Endodermal cell (in vitro differentiated cells): ENCODE results near the gene IL17RC. TPM values are rescaled to one million over a fixed set of nuclear protein-coding genes. Genes with fewer than 3 reads are reported as not detected.
"Not testable (repeated sequence)": the region's sequence is repeated elsewhere in the genome, so short reads cannot be mapped to it uniquely, and the experiment has no call there.

ENCODE experiments used
- DNase-seq: peaks from one replicate; pipeline ENCODE4 v3.0.0-alpha.2; 2017
- H3K27ac ChIP-seq: 2 replicates; pipeline ENCODE4 v1.5.1; 2013; ENCODE audit warnings: mild to moderate bottlenecking, low read depth, low read length, moderate library complexity
- H3K27me3 ChIP-seq: 2 replicates; pipeline ENCODE4 v1.6.1; 2013; ENCODE audit warnings: mild to moderate bottlenecking, low read length, moderate library complexity; ENCODE audit not compliant: insufficient read depth, control insufficient read depth, poor library complexity, severe bottlenecking
- H3K36me3 ChIP-seq: 2 replicates; pipeline ENCODE4 v1.7.0; 2013; ENCODE audit warnings: mild to moderate bottlenecking, low read length, moderate library complexity; ENCODE audit not compliant: control insufficient read depth, insufficient read depth
- H3K4me1 ChIP-seq: one replicate; pipeline ENCODE4 v1.7.0; 2013; ENCODE audit warnings: low read length; ENCODE audit not compliant: control insufficient read depth, insufficient read depth
- H3K4me3 ChIP-seq: 2 replicates; pipeline ENCODE4 v1.5.1; 2013; ENCODE audit warnings: mild to moderate bottlenecking, low read length, moderate library complexity
- H3K9ac ChIP-seq: 2 replicates; pipeline ENCODE4 v1.6.1; 2013; ENCODE audit warnings: mild to moderate bottlenecking, low read length, moderate library complexity; ENCODE audit not compliant: poor library complexity, severe bottlenecking; ENCODE audit errors: extremely low read depth
- H3K9me3 ChIP-seq: 2 replicates; pipeline ENCODE4 v1.6.1; 2013; ENCODE audit warnings: mild to moderate bottlenecking, low read length, moderate library complexity; ENCODE audit not compliant: control insufficient read depth
- H3K27ac Mint-ChIP-seq: 2 replicates; pipeline ENCODE4 v1.8.0; 2020; ENCODE audit warnings: mixed read lengths
- H3K27me3 Mint-ChIP-seq: 2 replicates; pipeline ENCODE4 v1.8.0; 2021; ENCODE audit warnings: mild to moderate bottlenecking, mixed read lengths; ENCODE audit not compliant: insufficient read depth
- H3K36me3 Mint-ChIP-seq: 2 replicates; pipeline ENCODE4 v1.8.0; 2020; ENCODE audit warnings: low read depth, mixed read lengths
- H3K4me1 Mint-ChIP-seq: 2 replicates; pipeline ENCODE4 v1.8.0; 2020; ENCODE audit warnings: mixed read lengths
- H3K4me3 Mint-ChIP-seq: 2 replicates; pipeline ENCODE4 v1.8.0; 2020; ENCODE audit warnings: mild to moderate bottlenecking, moderate library complexity, mixed read lengths
- H3K9me3 Mint-ChIP-seq: 2 replicates; pipeline ENCODE4 v1.8.0; 2020; ENCODE audit warnings: mild to moderate bottlenecking, mixed read lengths
- CTCF ChIP-seq: fragments of 200-600 bp; sonication (generic); conservative IDR thresholded peaks from 2 replicates; pipeline ENCODE4 v1.5.0; 2021; ENCODE audit warnings: antibody characterized with exemption, mild to moderate bottlenecking
- WGBS, 2 experiments: methylation state at CpG; one replicate each; pipeline versions ENCODE4 v1.1.5 to v1.1.7; 2013; ENCODE audit warnings: missing lambda C conversion rate in 2 of 2, mixed read lengths in 1 of 2; ENCODE audit not compliant: insufficient coverage in 1 of 2, insufficient read length in 1 of 2; 5-methylcytosine and 5-hydroxymethylcytosine counted together
- total RNA-seq, 2 donors: library from RNA; stranded (reverse); fragmentation: NEBNext Ultra II Directional in 1 of 2; extraction: Animal tissue kit (Norgen Biotek cat#: 25700) in 1 of 2; gene quantifications; 2 replicates in 1 of 2; 3 replicates in 1 of 2; pipeline ENCODE4 v1.2.1, GENCODE V29; 2021

Gene IL17RC
- total RNA-seq, 2 donors from 2014 or later, result 15.7 to 19.0 TPM

GRCh38 chr3:9870978-9871377 lies 45.9 kb upstream of the IL17RC start:
- H3K36me3 Mint-ChIP-seq, result no peaks in the 10 kb centered on the region
- H3K27me3 Mint-ChIP-seq, result peaks cover 4% of the 10 kb centered on the region
- H3K27me3 ChIP-seq, result no peaks in the 10 kb centered on the region
- H3K4me1 ChIP-seq, result no peaks in the 10 kb centered on the region
- no peak overlapping the region for H3K27ac Mint-ChIP-seq
- WGBS, 2 experiments, result no CpG with 5 or more reads among the region's 1 CpG
- no peak for DNase-seq
- H3K27ac ChIP-seq, result no peak overlapping the region
- no peaks in the 10 kb centered on the region for H3K4me1 Mint-ChIP-seq
- no peaks in the 10 kb centered on the region for H3K36me3 ChIP-seq
- no peak for TF ChIP-seq CTCF
- H3K9me3 Mint-ChIP-seq, result no peaks in the 10 kb centered on the region
- H3K4me3 ChIP-seq, result no peak overlapping the region
- no peak overlapping the region for H3K4me3 Mint-ChIP-seq
- H3K9ac ChIP-seq, result no peak overlapping the region
- no peaks in the 10 kb centered on the region for H3K9me3 ChIP-seq

GRCh38 chr3:9872067-9872466 lies 44.8 kb upstream of the IL17RC start:
- not testable (repeated sequence) for H3K27me3 ChIP-seq, H3K4me1 ChIP-seq, H3K4me3 Mint-ChIP-seq, H3K4me1 Mint-ChIP-seq, H3K9ac ChIP-seq, DNase-seq, H3K27ac Mint-ChIP-seq, H3K9me3 Mint-ChIP-seq, H3K4me3 ChIP-seq, H3K36me3 ChIP-seq, H3K36me3 Mint-ChIP-seq, H3K9me3 ChIP-seq, H3K27me3 Mint-ChIP-seq, H3K27ac ChIP-seq
- WGBS, 2 experiments, result 90 to 94% methylated on average over 4 to 5 of the region's 5 CpGs

- Histone ChIP-seq H3K36me3 (no peaks in the 10 kb centered on the region), H3K27ac (no peak overlapping the region), H3K4me1 (no peaks in the 10 kb centered on the region), H3K27me3 (no peaks in the 10 kb centered on the region), H3K4me3 (no peak overlapping the region), H3K9ac (no peak overlapping the region), H3K9me3 (no peaks in the 10 kb centered on the region)
- TF ChIP-seq CTCF, result no peak
- H3K36me3 Mint-ChIP-seq, result no peaks in the 10 kb centered on the region
- H3K27ac Mint-ChIP-seq, result no peak overlapping the region
- H3K27me3 Mint-ChIP-seq, result peaks cover 8% of the 10 kb centered on the region
- no peaks in the 10 kb centered on the region for H3K9me3 Mint-ChIP-seq
- no peak for DNase-seq
- no peak overlapping the region for H3K4me3 Mint-ChIP-seq
- H3K4me1 Mint-ChIP-seq, result no peaks in the 10 kb centered on the region
These were observed 41.5 kb upstream of the IL17RC start for GRCh38 chr3:9875448-9875847.

GRCh38 chr3:9876255-9876654 lies 40.6 kb upstream of the IL17RC start:
- 85 to 91% methylated on average over 3 to 4 of the region's 4 CpGs for WGBS, 2 experiments
- H3K27ac ChIP-seq, H3K4me3 ChIP-seq, H3K9ac ChIP-seq, H3K36me3 ChIP-seq, H3K4me1 Mint-ChIP-seq, H3K4me1 ChIP-seq, DNase-seq, H3K27me3 ChIP-seq, H3K4me3 Mint-ChIP-seq, H3K27me3 Mint-ChIP-seq, H3K27ac Mint-ChIP-seq, H3K9me3 ChIP-seq, H3K9me3 Mint-ChIP-seq, H3K36me3 Mint-ChIP-seq: not testable (repeated sequence)
